ENCODE data around the gene TOPORS.

The TOPORS gene

DNA sequence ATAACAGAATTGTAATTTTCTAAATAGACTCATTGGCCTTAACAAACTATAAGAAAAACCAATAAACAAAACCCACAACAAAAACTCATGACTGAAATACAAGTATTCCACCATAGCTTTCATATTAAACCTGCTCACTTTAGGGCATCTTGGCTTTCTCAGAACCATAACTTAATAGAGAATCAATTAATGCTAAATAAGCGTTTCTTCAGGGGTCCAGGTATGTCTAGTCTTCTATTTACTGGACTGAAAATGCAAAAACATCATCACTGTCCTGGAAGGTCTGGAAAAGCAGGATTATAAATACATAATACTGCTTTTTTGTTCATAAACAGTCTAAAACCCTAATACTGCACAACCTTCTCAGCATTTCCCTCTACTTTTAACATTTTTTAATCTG is 6.5 kb downstream of the TOPORS start:
- no peak for TF ChIP-seq CTCF (IDR thresholded peaks at IDR 0.05; ENCODE audit: extremely low read depth, missing control alignments)
- DNase-seq (ENCODE audit: low spot score), result no peak

- no peak for TF ChIP-seq CTCF (IDR thresholded peaks at IDR 0.05; ENCODE audit: extremely low read depth, missing control alignments)
- no peak for DNase-seq (ENCODE audit: low spot score)
Measured at GRCh38 chr9:32543047-32543446, 9.3 kb downstream of the TOPORS start.

DNA sequence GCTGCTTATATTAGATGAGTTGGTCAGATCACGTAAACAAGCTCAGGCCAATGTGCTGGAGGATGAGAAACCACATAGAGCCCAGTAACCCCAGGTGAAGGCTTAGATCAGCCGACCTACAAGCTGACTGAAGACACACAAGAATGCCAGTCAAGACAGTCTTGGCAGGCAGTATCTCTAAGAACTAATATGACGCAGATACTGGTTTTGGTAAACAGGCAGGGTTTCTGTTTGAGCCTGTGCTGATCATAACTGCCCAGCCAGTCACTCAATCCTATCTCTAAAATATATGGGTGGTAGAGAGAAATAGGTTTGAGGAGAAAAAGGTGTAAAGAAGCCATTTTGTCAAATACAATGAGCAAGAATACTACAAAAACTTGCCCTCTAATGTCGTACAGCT is 18.6 kb downstream of the TOPORS start:
- TF ChIP-seq CTCF (IDR thresholded peaks at IDR 0.05; ENCODE audit: extremely low read depth, missing control alignments), result no peak
- no peak for DNase-seq (ENCODE audit: low spot score)

DNA sequence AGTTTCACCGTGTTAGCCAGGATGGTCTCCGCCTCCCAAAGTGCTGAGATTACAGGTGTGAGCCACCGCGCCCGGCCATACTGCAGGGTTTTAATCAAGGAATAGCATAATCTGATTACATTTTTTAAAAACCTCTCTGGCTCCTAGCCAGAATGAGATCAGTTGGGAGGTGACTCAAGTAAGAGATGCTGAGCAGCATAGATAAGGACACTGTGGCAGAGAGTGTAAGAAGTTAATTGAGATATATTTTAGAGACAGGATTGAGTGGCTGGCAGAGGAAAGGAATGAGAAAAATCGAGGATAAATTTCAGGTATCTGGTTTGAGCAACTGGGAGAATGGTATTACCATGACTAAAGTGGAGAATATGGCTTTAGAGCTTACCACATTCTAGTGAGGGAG is 19.1 kb downstream of the TOPORS start:
- TF ChIP-seq CTCF (IDR thresholded peaks at IDR 0.05; ENCODE audit: extremely low read depth, missing control alignments), result no peak
- no peak for DNase-seq (ENCODE audit: low spot score)

DNA sequence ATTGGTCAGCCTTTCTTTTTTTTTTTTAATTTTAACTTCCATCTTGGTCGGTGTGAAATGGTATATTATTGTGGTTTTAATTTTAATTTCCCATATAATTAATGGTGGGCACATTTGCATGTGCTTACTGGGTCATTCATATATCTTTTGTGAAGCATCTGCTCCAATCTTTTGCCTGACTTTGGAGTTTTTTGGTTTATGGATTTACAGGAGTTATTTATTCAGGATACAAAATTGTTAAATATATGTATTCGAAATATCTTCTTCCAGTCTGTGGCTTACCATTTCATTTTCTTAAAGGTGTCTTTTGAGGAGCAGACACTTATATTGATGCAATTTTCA is 25.7 kb downstream of the TOPORS start:
- DNase-seq (ENCODE audit: low spot score), result no peak
- TF ChIP-seq CTCF (IDR thresholded peaks at IDR 0.05; ENCODE audit: extremely low read depth, missing control alignments), result no peak

- DNase-seq (ENCODE audit: low spot score), result peak; percentile 44
- no peak for TF ChIP-seq CTCF (IDR thresholded peaks at IDR 0.05; ENCODE audit: extremely low read depth, missing control alignments)
Measured at GRCh38 chr9:32526041-32526706, 26.2 kb downstream of the TOPORS start, which contains the start of gene RIGI. RIGI (minus strand) TSS chr9:32526196; CDS start chr9:32526166, 30 bp downstream.

GRCh38 chr9:32525709-32526030 is 26.7 kb downstream of the TOPORS start:
- no peak for TF ChIP-seq CTCF (IDR thresholded peaks at IDR 0.05; ENCODE audit: extremely low read depth, missing control alignments)
- peak; percentile 9 for DNase-seq (ENCODE audit: low spot score)

Measured in GM20000 (cell line).